Activated CD4-positive, alpha-beta T cell treated with anti-CD3 and anti-CD28 coated beads, Interleukin-2, amount 10 ng/mL, durations not matched to agents 24 days and 14 days (primary cell): Measurements from ENCODE around the gene POGLUT2. TPM values are rescaled to one million over a fixed set of nuclear protein-coding genes. Genes with fewer than 3 reads are reported as not detected.
"Not testable (repeated sequence)": the region's sequence is repeated elsewhere in the genome, so short reads cannot be mapped to it uniquely, and the experiment has no call there.

Experiments
- DNase-seq: peaks from one replicate; pipeline ENCODE4 v3.0.0; 2022
- H3K27ac Mint-ChIP-seq: one replicate; pipeline ENCODE4 v1.8.0; 2022; ENCODE audit warnings: mild to moderate bottlenecking, mixed read lengths
- H3K27me3 Mint-ChIP-seq: one replicate; pipeline ENCODE4 v1.8.0; 2022; ENCODE audit warnings: mixed read lengths
- H3K36me3 Mint-ChIP-seq: one replicate; pipeline ENCODE4 v1.8.0; 2022; ENCODE audit warnings: low read depth, mild to moderate bottlenecking, mixed read lengths
- H3K4me1 Mint-ChIP-seq: one replicate; pipeline ENCODE4 v1.8.0; 2021; ENCODE audit warnings: mixed read lengths
- H3K4me3 Mint-ChIP-seq: one replicate; pipeline ENCODE4 v1.8.0; 2022; ENCODE audit warnings: mild to moderate bottlenecking, moderate library complexity, mixed read lengths
- H3K9me3 Mint-ChIP-seq: one replicate; pipeline ENCODE4 v1.8.0; 2021; ENCODE audit warnings: mixed read lengths
- intact Hi-C: fragments of 100-400 bp; cut with micrococcal nuclease; formaldehyde crosslinking; loops from one replicate; pipeline ENCODE4 v1.15.1; 2023
- total RNA-seq: library from RNA; stranded (reverse); gene quantifications from 2 replicates; pipeline ENCODE4 v1.2.3, GENCODE V29; 2022

POGLUT2 gene
- total RNA-seq, 1 donor from 2014 or later: 15.6 TPM

DNA sequence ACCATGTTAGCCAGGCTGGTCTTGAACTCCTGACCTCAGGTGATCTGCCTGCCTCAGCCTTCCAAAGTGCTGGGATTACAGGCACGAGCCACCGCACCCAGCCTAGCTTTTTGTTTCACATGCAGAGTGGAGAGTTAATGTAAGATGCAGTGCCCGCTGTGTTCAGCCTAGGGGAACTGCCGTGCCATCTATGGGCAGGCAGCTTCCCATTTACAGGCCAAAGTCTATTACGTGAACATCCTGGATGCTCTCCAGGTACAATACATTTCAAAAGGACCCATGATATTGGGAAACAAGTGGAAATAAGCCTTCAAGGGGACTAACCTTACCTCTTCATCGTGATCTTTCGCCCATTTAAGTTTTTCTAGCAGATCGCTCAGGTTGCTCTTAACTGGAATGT lies 10.1 kb downstream of the POGLUT2 start:
- H3K27ac Mint-ChIP-seq: no peak overlapping the region
- no peak overlapping the region for H3K4me3 Mint-ChIP-seq
- DNase-seq: no peak
- intact Hi-C loops: no loop called here
- H3K9me3 Mint-ChIP-seq: no peaks in the 10 kb centered on the region
- H3K36me3 Mint-ChIP-seq: peaks cover 61% of the 10 kb centered on the region
- no peaks in the 10 kb centered on the region for H3K27me3 Mint-ChIP-seq
- peaks cover 4% of the 10 kb centered on the region for H3K4me1 Mint-ChIP-seq

DNA sequence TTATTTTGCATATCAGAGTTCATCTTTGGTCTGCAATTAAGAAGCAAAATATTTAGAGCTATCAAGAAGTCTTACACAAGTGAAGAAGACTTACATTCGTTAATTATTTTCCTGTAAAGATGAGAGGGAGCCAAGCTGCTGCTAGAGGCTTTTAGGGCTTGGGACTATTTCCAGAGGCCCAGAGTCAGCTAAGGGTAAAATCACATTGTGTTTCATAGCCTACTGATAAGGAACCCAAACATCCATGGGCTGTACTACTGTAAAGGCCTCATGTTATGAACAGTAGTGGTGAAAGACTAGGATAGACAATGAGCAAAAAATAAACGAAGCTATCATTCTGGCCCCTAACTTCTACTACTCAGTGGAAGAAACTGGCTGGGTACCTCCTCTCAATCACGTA lies 14.3 kb downstream of the POGLUT2 start:
- no peaks in the 10 kb centered on the region for H3K27me3 Mint-ChIP-seq
- H3K4me3 Mint-ChIP-seq: no peak overlapping the region
- H3K9me3 Mint-ChIP-seq: peaks cover 13% of the 10 kb centered on the region
- intact Hi-C loops: no loop called here
- no peak overlapping the region for H3K27ac Mint-ChIP-seq
- peaks cover 65% of the 10 kb centered on the region for H3K36me3 Mint-ChIP-seq
- peak; percentile 36 for DNase-seq
- peaks cover 16% of the 10 kb centered on the region for H3K4me1 Mint-ChIP-seq

DNA sequence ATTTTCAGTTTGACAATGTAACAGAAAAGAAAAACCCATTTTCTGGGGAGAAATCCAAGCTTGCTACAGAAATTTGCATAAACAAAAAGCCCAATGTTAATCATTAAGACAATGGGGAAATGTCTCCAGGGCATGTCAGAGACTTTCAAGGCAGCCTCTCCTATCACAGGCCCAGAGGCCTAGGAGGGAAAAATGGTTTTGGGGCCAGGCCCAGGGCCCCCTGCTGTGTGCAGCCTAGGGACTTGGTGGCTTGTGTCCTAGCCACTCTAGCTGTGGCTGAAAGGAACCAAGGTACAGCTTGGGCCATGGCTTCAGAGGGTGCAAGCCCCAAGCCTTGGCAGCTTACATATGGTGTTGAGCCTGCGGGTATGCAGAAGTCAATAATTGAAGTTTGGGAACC lies 17.2 kb downstream of the POGLUT2 start:
- Mint-ChIP-seq H3K27ac (no peak overlapping the region), H3K27me3 (no peaks in the 10 kb centered on the region), H3K9me3 (peaks cover 13% of the 10 kb centered on the region), H3K36me3 (peaks cover 43% of the 10 kb centered on the region), H3K4me1 (peaks cover 21% of the 10 kb centered on the region), H3K4me3 (no peak overlapping the region)
- intact Hi-C loops: no loop called here
- DNase-seq: no peak

DNA sequence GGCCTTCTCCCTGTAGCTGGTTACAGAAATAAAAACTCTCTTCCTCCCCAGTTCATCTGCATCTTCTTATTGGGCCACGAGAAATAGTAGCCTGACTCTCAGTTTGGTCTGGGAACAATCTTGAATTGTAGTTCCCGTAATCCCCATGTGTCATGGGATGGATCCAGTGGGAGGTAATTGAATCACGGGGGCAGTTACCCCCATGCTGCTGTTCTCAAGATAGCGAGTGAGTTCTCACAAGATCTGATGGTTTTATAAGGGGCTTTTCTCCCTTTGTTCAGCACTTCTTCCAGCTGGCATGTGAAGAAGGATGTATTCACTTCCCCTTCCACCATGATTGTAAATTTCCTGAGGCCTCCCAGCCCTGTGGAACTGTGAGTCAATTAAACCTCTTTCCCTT lies 18.1 kb downstream of the POGLUT2 start:
- Mint-ChIP-seq H3K36me3 (peaks cover 36% of the 10 kb centered on the region), H3K9me3 (peaks cover 13% of the 10 kb centered on the region), H3K27ac (peak overlapping the region; percentile 92), H3K4me3 (peak overlapping the region; percentile 57), H3K4me1 (peaks cover 23% of the 10 kb centered on the region)
- H3K27me3 Mint-ChIP-seq, intact Hi-C loops, DNase-seq: not testable (repeated sequence)

DNA sequence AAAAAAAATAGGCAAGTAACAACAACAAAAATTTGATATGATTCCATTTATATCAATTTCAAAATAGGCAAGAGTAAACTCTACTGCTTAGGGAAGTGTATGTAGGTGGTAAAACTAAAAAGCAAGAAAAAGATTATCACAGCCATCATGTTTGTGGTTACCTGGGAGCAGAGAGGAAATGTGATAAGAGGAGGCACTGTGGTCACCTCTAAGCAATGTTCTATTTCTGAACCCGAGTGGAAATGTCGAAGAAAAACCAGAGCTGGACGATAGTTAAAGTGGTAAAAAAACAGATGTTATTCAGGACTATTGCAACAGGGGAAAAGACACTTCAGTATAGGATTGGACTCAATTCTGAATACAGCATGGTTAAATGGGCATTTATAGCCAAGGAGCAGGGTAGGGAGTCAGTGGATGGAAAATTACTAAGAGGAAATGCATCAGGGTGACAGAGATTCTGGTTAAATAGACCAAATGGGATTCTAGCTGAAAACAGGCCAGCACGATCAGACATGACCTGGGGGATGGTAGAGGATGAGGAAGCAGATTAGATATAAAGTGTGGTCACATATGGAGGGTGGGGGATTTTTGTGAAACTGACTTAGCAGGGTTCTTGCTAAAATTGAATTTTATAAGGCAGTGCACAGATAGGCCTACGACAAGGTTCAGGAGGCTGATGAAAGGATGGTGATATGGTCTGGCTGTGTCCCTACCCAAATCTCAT lies 19.2 kb downstream of the POGLUT2 start:
- Mint-ChIP-seq H3K27ac (peak overlapping the region; percentile 92), H3K4me3 (peak overlapping the region; percentile 53), H3K9me3 (peaks cover 13% of the 10 kb centered on the region), H3K4me1 (peaks cover 29% of the 10 kb centered on the region), H3K27me3 (no peaks in the 10 kb centered on the region), H3K36me3 (peaks cover 28% of the 10 kb centered on the region)
- DNase-seq: peak; percentile 82
- intact Hi-C loops: loop anchor here (1.0 to 10.0 kb wide), 3 partner anchors 20 to 385 kb away; partner anchors contain the start of gene BIVM

DNA sequence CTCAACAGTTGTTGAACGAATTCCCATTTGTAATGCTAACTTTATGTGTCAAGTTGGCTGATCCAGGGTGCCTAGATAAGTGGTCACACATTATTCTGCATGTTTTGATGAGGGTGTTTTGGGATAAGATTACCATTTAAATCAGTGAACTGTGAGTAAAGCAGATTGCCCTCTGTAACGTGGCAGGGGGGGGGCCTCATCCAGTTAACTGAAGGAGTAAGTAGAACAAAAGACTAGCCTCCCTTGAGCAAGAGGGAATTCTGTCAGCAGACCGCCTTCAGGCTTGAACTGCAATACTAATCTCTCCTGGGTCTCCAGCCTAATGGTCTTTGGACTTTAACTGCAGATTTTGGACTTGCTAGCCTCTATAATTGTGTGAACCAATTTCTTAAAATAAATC lies 21.0 kb downstream of the POGLUT2 start:
- Mint-ChIP-seq H3K4me1 (peaks cover 39% of the 10 kb centered on the region), H3K36me3 (peaks cover 18% of the 10 kb centered on the region), H3K27ac (no peak overlapping the region), H3K9me3 (peaks cover 13% of the 10 kb centered on the region), H3K4me3 (no peak overlapping the region), H3K27me3 (no peaks in the 10 kb centered on the region)
- no peak for DNase-seq
- intact Hi-C loops: loop anchor here (10.0 kb wide), 1 partner anchor 383 kb away; no protein-coding TSS in a partner anchor

DNA sequence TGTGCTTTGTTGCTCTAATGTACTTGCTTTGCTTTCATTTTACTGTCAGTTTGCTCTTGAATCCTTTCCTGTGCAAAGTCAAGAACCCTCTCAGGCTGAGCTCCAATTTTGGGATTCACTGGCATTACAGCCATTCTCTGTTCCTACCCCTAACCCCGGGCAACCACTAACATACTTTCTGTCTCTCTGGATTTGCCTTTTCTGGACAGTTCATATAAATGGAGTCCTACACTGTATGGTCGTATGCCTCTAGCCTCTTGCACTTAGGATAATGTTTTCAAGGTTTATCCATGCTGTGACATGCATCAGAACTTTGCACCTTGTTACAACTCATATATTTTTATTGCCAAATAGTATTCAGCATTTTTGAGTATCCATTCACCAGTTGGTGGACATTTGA lies 22.5 kb downstream of the POGLUT2 start:
- H3K36me3 Mint-ChIP-seq: peaks cover 20% of the 10 kb centered on the region
- H3K27me3 Mint-ChIP-seq: no peaks in the 10 kb centered on the region
- no peak overlapping the region for H3K4me3 Mint-ChIP-seq
- no peak for DNase-seq
- intact Hi-C loops: loop anchor here (10.0 kb wide), 1 partner anchor 381 kb away; no protein-coding TSS in a partner anchor
- H3K9me3 Mint-ChIP-seq: peaks cover 8% of the 10 kb centered on the region
- peaks cover 50% of the 10 kb centered on the region for H3K4me1 Mint-ChIP-seq
- no peak overlapping the region for H3K27ac Mint-ChIP-seq

DNA sequence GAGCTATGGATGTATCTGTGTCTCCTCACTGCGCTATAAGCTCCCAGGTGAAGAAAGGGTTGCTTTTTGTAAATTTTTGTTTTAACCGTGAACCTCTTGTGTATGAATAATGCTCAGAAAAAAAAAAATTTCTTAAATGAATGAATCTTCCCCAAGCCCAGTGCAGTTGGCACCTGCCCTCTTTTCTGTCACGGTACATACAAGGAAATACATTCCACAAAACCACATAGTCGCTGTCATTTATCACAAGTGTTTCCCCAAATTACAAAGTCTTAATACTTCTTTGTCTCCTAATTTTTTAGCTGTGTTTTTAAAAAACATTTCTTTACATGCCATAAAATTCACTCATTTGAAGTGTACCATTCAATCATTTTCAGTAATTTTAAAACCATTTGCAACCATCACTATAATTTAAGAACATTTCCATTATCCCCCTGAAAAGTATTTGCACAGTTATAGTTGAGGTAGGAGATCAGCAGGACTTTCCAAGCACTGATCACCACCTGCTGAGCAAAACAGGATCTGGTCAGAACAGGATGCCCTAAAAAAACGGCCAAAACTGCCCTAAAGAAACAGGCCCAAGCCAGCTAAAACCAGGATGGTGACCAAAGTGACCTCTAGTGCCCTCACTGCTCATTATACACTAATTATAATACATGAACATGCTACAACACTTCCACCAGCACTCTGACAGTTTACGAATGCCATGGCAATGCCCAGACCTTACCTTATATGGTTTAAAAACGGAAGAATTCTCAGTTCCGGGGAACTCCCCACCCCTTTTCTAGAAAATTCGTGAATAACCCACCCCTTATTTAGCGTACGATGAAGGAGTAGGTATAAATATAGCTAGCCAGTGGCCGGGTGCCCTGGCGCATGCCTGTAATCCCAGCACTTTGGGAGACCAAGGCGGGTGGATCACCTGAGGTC lies 23.9 kb downstream of the POGLUT2 start:
- Mint-ChIP-seq H3K4me1 (peaks cover 54% of the 10 kb centered on the region), H3K9me3 (no peaks in the 10 kb centered on the region), H3K36me3 (peaks cover 19% of the 10 kb centered on the region), H3K4me3 (peak overlapping the region; percentile 87), H3K27ac (peak overlapping the region; percentile 93), H3K27me3 (no peaks in the 10 kb centered on the region)
- DNase-seq: no peak
- intact Hi-C loops: loop anchor here (10.0 kb wide), 1 partner anchor 380 kb away; no protein-coding TSS in a partner anchor

DNA sequence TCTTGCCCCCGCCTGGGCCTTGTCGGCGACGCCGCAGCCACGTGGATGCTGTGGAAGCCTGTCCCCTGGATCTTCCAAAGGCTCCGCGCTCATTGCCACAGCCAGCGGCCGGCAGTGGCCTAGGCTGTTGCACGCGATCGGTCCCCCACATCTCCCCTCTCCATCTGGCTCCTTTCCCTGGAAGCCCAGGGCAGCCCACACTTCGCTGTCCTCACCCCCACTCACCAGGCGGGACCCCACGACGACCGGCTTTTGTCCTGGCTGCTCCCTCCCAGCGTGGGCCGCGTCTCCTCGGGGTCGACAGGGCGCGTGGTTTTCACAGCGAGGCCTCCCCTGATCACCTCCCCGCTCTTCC lies 24.6 kb downstream of the POGLUT2 start:
- peaks cover 49% of the 10 kb centered on the region for H3K4me1 Mint-ChIP-seq
- peaks cover 21% of the 10 kb centered on the region for H3K36me3 Mint-ChIP-seq
- H3K4me3 Mint-ChIP-seq: peak overlapping the region; percentile 87
- H3K27ac Mint-ChIP-seq: peak overlapping the region; percentile 93
- no peak for DNase-seq
- H3K27me3 Mint-ChIP-seq: no peaks in the 10 kb centered on the region
- H3K9me3 Mint-ChIP-seq: no peaks in the 10 kb centered on the region
- intact Hi-C loops: loop anchor here (10.0 kb wide), 1 partner anchor 379 kb away; no protein-coding TSS in a partner anchor

DNA sequence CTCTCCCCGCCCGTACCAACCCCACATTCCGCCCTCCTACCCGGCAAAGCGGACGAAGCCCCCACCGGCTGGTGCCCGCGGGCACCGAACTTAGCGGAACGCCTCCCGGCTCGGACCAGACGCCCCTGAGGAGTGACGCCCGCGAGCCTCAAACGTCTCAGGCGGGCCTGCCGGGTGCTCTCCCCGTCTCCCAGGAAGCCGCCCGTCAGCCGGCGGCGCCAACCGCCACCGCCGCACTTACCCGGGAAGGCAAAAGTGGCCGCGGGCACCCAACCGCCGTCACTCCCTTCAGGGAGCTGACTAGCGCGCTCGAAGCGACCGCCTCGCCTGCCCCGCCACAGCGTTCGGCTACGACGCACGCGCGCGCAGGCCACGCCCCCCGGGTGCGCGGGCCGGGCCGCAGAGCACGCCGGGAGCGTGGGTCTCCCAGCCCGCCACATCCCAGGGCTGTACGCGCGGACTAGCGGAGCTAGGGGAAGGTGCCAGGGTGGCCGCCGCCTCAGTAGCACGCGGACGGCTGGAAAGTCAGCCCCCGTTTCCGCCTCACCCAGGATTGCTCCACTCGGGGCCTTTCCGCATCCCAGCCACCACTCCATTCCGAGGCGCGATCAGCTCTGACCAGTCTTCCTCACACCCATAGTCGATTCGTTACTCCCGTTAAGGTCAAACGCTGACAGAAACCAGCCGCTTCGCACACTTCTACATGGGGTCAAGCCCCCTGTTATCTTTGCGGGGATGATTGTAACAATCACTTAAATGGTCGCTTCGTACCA lies 25.1 kb downstream of the POGLUT2 start, which contains the start of gene TEX30:
TEX30 (minus strand) TSS at position 346 of the 773 bp plus-strand sequence. CDS start 3,760 bp downstream, outside the sequence.
- H3K27ac Mint-ChIP-seq: peak within 1 kb of the TSS; percentile 93
- peak within 1 kb of the TSS; percentile 87 for H3K4me3 Mint-ChIP-seq
- peaks cover 21% of the 10 kb centered on the region for H3K36me3 Mint-ChIP-seq
- H3K9me3 Mint-ChIP-seq: no peaks in the 10 kb centered on the region
- DNase-seq: peak; percentile 98
- intact Hi-C loops: loop anchor here (1.0 to 10.0 kb wide), 4 partner anchors 27 to 379 kb away; partner anchors contain the start of gene TPP2
- H3K4me1 Mint-ChIP-seq: peaks cover 49% of the 10 kb centered on the region
- no peaks in the 10 kb centered on the region for H3K27me3 Mint-ChIP-seq

DNA sequence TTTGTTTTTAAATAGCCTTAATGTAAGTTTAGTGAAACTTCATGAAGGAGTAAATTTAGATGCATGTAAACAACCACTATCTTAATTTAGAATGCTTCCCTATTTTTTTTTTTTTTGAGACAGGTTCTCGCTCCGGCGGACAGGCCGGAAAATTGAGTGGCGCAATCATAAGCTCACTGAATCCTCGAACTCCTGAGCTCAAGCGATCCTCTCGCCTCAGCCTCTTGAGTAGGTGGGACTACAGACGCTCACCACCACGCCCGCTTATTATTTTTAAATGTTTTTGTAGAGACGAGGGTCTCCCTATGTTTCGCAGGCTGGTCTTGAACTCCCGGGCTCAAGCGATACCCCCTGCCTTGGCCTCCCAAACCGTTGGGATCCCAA lies 26.7 kb downstream of the POGLUT2 start:
- Mint-ChIP-seq H3K27ac (no peak overlapping the region), H3K4me1 (peaks cover 48% of the 10 kb centered on the region), H3K27me3 (no peaks in the 10 kb centered on the region), H3K36me3 (peaks cover 33% of the 10 kb centered on the region), H3K9me3 (no peaks in the 10 kb centered on the region), H3K4me3 (peak overlapping the region; percentile 87)
- DNase-seq: no peak
- intact Hi-C loops: loop anchor here (10.0 kb wide), 1 partner anchor 377 kb away; no protein-coding TSS in a partner anchor

DNA sequence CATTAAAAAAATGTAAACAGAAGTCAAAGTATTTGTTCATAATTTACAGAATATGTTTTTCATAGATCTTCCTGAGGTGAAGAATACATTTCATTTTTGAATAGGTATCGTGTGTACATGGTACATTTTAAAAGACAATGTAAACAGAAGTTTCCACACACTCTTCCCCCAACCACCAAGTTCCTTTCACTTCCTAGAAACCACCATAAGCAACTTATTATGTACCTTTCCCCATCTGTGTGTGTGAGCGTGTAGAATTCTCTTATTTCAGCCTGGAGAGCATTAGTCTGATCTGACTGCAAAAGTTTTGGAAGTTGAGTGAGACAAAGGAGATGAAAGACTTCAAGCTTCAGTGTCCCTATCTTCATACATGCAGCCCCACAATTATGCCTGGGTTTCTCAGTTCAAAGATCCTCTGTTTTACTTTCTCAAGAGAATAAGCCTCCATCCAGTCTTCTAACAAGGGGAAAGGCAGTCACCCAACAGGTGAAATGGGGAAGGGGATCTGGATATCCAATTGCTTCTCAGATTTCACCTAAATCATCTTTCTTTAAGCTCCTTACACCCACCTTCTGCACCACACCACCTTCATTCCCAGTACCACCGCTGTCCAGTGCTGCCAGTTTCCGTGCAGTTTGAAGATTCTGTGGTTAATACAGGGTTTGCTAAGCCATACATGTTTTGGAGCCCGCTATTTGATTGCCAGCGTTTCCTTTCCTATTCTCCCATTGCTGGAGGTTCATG lies 27.3 kb downstream of the POGLUT2 start:
- H3K4me3 Mint-ChIP-seq: peak overlapping the region; percentile 87
- no peaks in the 10 kb centered on the region for H3K9me3 Mint-ChIP-seq
- peak overlapping the region; percentile 31 for H3K27ac Mint-ChIP-seq
- H3K27me3 Mint-ChIP-seq: no peaks in the 10 kb centered on the region
- DNase-seq: peak; percentile 57
- H3K36me3 Mint-ChIP-seq: peaks cover 34% of the 10 kb centered on the region
- peaks cover 46% of the 10 kb centered on the region for H3K4me1 Mint-ChIP-seq
- intact Hi-C loops: loop anchor here (10.0 kb wide), 1 partner anchor 377 kb away; no protein-coding TSS in a partner anchor
